Activated naive CD4-positive, alpha-beta T cell treated with anti-CD3 and anti-CD28 coated beads, Interleukin-2, amount 50 U/mL, for 24 hours (primary cell): ENCODE measurements around the gene FGF14.
"Not testable (repeated sequence)": the region's sequence is repeated elsewhere in the genome, so short reads cannot be mapped to it uniquely, and the experiment has no call there.

ENCODE experiments used
- H3K27ac Mint-ChIP-seq: one replicate; pipeline ENCODE4 v1.8.0; 2021; ENCODE audit warnings: mild to moderate bottlenecking, mixed read lengths
- H3K27me3 Mint-ChIP-seq: one replicate; pipeline ENCODE4 v1.8.0; 2021; ENCODE audit warnings: mixed read lengths
- H3K36me3 Mint-ChIP-seq: one replicate; pipeline ENCODE4 v1.8.0; 2021; ENCODE audit warnings: mixed read lengths
- H3K4me1 Mint-ChIP-seq: one replicate; pipeline ENCODE4 v1.8.0; 2021; ENCODE audit warnings: mixed read lengths
- H3K4me3 Mint-ChIP-seq: one replicate; pipeline ENCODE4 v1.8.0; 2021; ENCODE audit warnings: mild to moderate bottlenecking, mixed read lengths
- H3K9me3 Mint-ChIP-seq: one replicate; pipeline ENCODE4 v1.8.0; 2021; ENCODE audit warnings: mixed read lengths

FGF14 gene

GRCh38 chr13:102068323-102068722 is 333.5 kb downstream of the FGF14 start:
- not testable (repeated sequence) for H3K36me3 Mint-ChIP-seq, H3K27ac Mint-ChIP-seq, H3K27me3 Mint-ChIP-seq, H3K4me1 Mint-ChIP-seq, H3K9me3 Mint-ChIP-seq, H3K4me3 Mint-ChIP-seq

DNA sequence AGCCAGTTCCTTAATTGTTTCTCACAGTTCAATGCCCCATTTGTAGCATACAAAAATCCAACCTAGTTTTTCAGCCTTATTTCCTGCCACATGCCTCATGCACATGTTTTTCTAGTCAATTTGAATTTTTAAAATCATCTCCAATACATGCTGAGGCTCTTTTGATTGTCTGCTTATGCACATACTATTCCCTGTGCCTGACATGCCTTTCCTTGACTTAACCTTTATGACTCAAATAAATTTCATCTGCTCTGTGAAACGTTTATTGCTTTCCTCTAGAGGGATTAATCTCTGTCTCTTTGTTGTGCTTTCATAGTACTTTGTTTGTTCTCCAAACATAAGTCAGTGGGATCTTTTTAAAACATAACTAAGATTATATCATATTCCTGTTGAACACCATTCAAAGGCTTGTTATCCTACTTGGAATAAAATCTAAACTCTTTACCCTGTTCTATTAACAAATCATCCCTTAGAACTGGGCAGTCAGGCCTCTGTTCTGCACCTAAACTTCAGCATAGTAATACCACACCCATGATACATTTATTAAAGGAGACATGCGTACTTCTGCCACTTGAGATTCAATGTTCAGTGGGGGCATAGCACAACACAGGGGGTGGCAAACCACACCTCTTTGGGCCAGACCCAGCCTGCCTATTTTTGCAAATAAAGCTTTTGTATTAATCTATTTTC is 346.6 kb downstream of the FGF14 start:
- Mint-ChIP-seq H3K4me3 (no peak overlapping the region), H3K27me3 (no peaks in the 10 kb centered on the region), H3K36me3 (no peaks in the 10 kb centered on the region)

GRCh38 chr13:102049853-102050252 is 352.0 kb downstream of the FGF14 start:
- no peaks in the 10 kb centered on the region for H3K4me1 Mint-ChIP-seq
- no peaks in the 10 kb centered on the region for H3K27me3 Mint-ChIP-seq
- no peak overlapping the region for H3K4me3 Mint-ChIP-seq
- H3K36me3 Mint-ChIP-seq = no peaks in the 10 kb centered on the region
- peaks cover 10% of the 10 kb centered on the region for H3K9me3 Mint-ChIP-seq
- no peak overlapping the region for H3K27ac Mint-ChIP-seq

More for the DNA sequence above, 346.6 kb downstream of the FGF14 start:
- Mint-ChIP-seq H3K4me1 (no peaks in the 10 kb centered on the region), H3K27ac (no peak overlapping the region), H3K9me3 (peaks cover 10% of the 10 kb centered on the region)

GRCh38 chr13:102045731-102046130 is 356.1 kb downstream of the FGF14 start:
- Mint-ChIP-seq H3K27ac (no peak overlapping the region), H3K9me3 (peaks cover 5% of the 10 kb centered on the region), H3K4me3 (no peak overlapping the region), H3K27me3 (no peaks in the 10 kb centered on the region), H3K36me3 (no peaks in the 10 kb centered on the region), H3K4me1 (no peaks in the 10 kb centered on the region)

- Mint-ChIP-seq H3K9me3 (no peaks in the 10 kb centered on the region), H3K4me1 (no peaks in the 10 kb centered on the region), H3K27ac (no peak overlapping the region), H3K4me3 (no peak overlapping the region), H3K36me3 (no peaks in the 10 kb centered on the region), H3K27me3 (no peaks in the 10 kb centered on the region)
These were observed 359.1 kb downstream of the FGF14 start for GRCh38 chr13:102042746-102043145.

DNA sequence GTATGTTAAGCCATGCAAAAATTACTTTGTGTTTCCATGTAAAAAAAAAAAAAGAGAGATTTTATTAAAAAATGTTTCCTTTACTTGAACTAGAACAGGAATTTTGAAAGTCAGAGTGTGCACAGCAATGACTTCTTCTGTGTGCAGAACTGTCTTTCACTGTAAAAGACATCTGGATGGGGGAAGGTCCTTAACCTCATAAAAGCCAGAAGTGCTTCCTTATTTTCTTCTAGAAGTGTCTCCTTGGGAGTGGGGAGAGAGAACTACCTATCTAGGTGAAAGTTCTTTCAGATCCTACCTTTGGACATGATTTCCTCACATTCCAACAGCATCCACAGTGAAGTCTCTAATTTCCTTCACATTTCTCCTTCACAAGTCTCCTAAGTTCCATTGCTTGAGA is 360.3 kb downstream of the FGF14 start:
- Mint-ChIP-seq H3K27me3 (no peaks in the 10 kb centered on the region), H3K4me3 (no peak overlapping the region), H3K27ac (no peak overlapping the region), H3K36me3 (no peaks in the 10 kb centered on the region), H3K4me1 (no peaks in the 10 kb centered on the region), H3K9me3 (no peaks in the 10 kb centered on the region)

- H3K4me3 Mint-ChIP-seq = no peak overlapping the region
- no peaks in the 10 kb centered on the region for H3K9me3 Mint-ChIP-seq
- no peaks in the 10 kb centered on the region for H3K27me3 Mint-ChIP-seq
- no peak overlapping the region for H3K27ac Mint-ChIP-seq
- no peaks in the 10 kb centered on the region for H3K4me1 Mint-ChIP-seq
- H3K36me3 Mint-ChIP-seq = no peaks in the 10 kb centered on the region
These were observed 361.0 kb downstream of the FGF14 start for GRCh38 chr13:102040812-102041211.

DNA sequence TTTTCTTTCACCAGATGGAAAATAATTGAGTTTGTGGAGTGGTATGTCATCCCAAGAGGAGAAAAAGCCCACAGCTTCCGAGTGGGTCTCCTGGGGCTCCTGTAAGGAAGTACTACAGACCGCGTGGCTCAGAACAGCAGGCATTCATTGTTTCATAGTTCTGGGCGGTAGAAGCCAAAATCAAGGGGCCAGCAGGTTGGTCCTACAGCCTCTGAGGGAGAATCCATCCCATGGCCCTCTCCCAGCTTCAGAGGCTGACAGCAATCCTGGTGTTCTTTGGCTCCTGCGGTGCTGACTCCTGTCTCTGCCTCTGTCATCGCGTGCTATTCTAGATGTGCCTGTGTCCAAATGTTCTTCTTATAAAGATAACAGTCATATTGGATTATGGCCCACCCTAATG is 362.6 kb downstream of the FGF14 start:
- no peaks in the 10 kb centered on the region for H3K4me1 Mint-ChIP-seq
- H3K27me3 Mint-ChIP-seq = no peaks in the 10 kb centered on the region
- H3K27ac Mint-ChIP-seq = no peak overlapping the region
- no peaks in the 10 kb centered on the region for H3K36me3 Mint-ChIP-seq
- H3K9me3 Mint-ChIP-seq = no peaks in the 10 kb centered on the region
- no peak overlapping the region for H3K4me3 Mint-ChIP-seq

GRCh38 chr13:102038787-102039186 is 363.1 kb downstream of the FGF14 start:
- Mint-ChIP-seq H3K9me3 (no peaks in the 10 kb centered on the region), H3K27me3 (no peaks in the 10 kb centered on the region), H3K27ac (no peak overlapping the region), H3K4me3 (no peak overlapping the region), H3K36me3 (no peaks in the 10 kb centered on the region), H3K4me1 (no peaks in the 10 kb centered on the region)

GRCh38 chr13:102035969-102036368 is 365.9 kb downstream of the FGF14 start:
- Mint-ChIP-seq H3K27ac (no peak overlapping the region), H3K4me1 (no peaks in the 10 kb centered on the region), H3K4me3 (no peak overlapping the region), H3K9me3 (no peaks in the 10 kb centered on the region), H3K27me3 (no peaks in the 10 kb centered on the region), H3K36me3 (no peaks in the 10 kb centered on the region)

- Mint-ChIP-seq H3K4me1 (no peaks in the 10 kb centered on the region), H3K4me3 (no peak overlapping the region), H3K36me3 (no peaks in the 10 kb centered on the region), H3K27me3 (no peaks in the 10 kb centered on the region), H3K27ac (no peak overlapping the region), H3K9me3 (no peaks in the 10 kb centered on the region)
These were observed 368.0 kb downstream of the FGF14 start for GRCh38 chr13:102033857-102034331.

DNA sequence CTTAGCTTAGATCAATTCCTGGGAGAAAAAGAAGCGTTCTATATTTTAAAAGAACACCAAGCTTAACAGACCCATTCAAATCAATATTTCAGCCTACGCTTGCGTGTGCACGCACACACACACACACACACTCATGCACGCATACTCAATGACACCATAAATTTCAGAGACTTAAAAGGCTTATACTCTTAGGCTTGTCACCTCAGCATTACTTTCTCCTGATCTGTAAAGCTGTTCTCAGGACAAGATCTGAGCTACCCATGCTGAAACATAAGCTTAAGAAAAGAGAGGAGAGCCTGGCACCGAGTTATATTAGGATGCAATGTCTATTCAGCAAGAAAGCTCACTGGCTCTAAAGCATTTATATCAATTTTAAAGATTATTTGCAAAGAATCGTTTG is 368.5 kb downstream of the FGF14 start:
- no peak overlapping the region for H3K4me3 Mint-ChIP-seq
- H3K4me1 Mint-ChIP-seq = no peaks in the 10 kb centered on the region
- no peak overlapping the region for H3K27ac Mint-ChIP-seq
- H3K9me3 Mint-ChIP-seq = no peaks in the 10 kb centered on the region
- H3K27me3 Mint-ChIP-seq = no peaks in the 10 kb centered on the region
- H3K36me3 Mint-ChIP-seq = no peaks in the 10 kb centered on the region

DNA sequence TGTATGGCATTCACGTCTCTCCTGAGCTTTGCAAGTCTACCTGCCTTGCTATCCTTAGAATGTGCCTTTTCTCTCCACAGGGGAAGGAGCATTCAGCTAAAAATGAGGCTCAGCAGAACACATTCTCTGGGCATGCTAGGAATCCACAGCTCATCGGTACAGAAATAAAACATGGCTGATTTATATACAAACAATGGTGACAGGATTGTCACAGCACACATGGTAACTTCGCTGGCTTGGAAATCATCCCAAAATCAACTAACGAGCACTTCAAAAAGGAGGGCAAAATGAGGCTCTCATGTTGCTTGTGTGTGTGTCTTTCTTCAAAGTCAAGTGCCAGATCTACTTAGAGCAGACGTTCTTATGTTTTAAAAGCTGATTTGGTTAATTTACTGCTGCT is 373.0 kb downstream of the FGF14 start:
- Mint-ChIP-seq H3K9me3 (no peaks in the 10 kb centered on the region), H3K4me3 (no peak overlapping the region), H3K27me3 (peaks cover 2% of the 10 kb centered on the region), H3K27ac (no peak overlapping the region), H3K4me1 (no peaks in the 10 kb centered on the region), H3K36me3 (no peaks in the 10 kb centered on the region)

- no peak overlapping the region for H3K27ac Mint-ChIP-seq
- H3K27me3 Mint-ChIP-seq = peaks cover 2% of the 10 kb centered on the region
- H3K4me1 Mint-ChIP-seq = no peaks in the 10 kb centered on the region
- H3K9me3 Mint-ChIP-seq = no peaks in the 10 kb centered on the region
- H3K36me3 Mint-ChIP-seq = no peaks in the 10 kb centered on the region
- H3K4me3 Mint-ChIP-seq = no peak overlapping the region
These were observed 373.6 kb downstream of the FGF14 start for GRCh38 chr13:102028206-102028605.

- H3K27ac Mint-ChIP-seq = no peak overlapping the region
- no peak overlapping the region for H3K4me3 Mint-ChIP-seq
- peaks cover 20% of the 10 kb centered on the region for H3K9me3 Mint-ChIP-seq
- peaks cover 2% of the 10 kb centered on the region for H3K27me3 Mint-ChIP-seq
- no peaks in the 10 kb centered on the region for H3K36me3 Mint-ChIP-seq
- no peaks in the 10 kb centered on the region for H3K4me1 Mint-ChIP-seq
These were observed 380.1 kb downstream of the FGF14 start for GRCh38 chr13:102021777-102022176.

DNA sequence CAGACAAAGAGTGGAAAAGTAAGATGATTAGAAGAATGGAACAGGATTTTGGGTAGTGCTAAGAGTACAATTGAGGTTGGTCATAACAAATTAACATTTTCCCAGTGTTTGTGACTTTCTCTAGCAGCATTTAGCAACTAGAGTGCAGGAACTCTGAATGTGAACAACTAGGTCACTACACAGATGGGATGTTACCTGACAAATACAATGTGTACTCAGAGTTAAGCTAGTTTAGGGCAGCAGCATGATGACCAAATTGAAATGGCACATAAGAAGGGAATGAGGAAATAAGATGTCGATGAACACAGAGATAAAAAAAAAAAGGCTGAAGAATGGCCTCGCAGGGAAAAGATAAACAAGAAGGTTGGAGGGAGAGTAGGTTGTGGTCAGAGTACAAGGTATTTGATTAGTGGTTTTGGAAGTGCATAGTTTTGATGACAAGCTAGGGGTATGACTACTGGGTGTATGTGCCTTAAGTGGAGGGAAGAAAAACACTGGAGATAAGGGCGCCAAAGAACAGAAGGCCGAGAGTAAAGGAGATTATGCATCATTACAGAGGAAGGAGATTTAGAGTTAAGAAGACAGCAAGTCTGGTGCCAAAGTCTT is 381.1 kb downstream of the FGF14 start:
- H3K27ac Mint-ChIP-seq = no peak overlapping the region
- H3K9me3 Mint-ChIP-seq = peaks cover 20% of the 10 kb centered on the region
- H3K27me3 Mint-ChIP-seq = peaks cover under 1% of the 10 kb centered on the region
- H3K4me3 Mint-ChIP-seq = no peak overlapping the region
- no peaks in the 10 kb centered on the region for H3K4me1 Mint-ChIP-seq
- H3K36me3 Mint-ChIP-seq = no peaks in the 10 kb centered on the region

- H3K36me3 Mint-ChIP-seq = no peaks in the 10 kb centered on the region
- H3K27ac Mint-ChIP-seq = no peak overlapping the region
- H3K4me1 Mint-ChIP-seq = no peaks in the 10 kb centered on the region
- H3K9me3 Mint-ChIP-seq = peaks cover 20% of the 10 kb centered on the region
- H3K27me3 Mint-ChIP-seq = no peaks in the 10 kb centered on the region
- no peak overlapping the region for H3K4me3 Mint-ChIP-seq
These were observed 383.1 kb downstream of the FGF14 start for GRCh38 chr13:102018716-102019115.
